Thoracic aorta (tissue), 2 donors: ENCODE results near the gene CCDC182. TPM values are rescaled to one million over a fixed set of nuclear protein-coding genes. Genes with fewer than 3 reads are reported as not detected.

Experiments used
- ATAC-seq: fragments of 150-250 bp; one replicate; pipeline ENCODE4 v1.8.0; 2017; ENCODE audit warnings: low read depth; ENCODE audit not compliant: insufficient number of reproducible peaks, low FRiP score
- DNase-seq: peaks from one replicate; pipeline ENCODE4 v3.0.0-alpha.2; 2020; ENCODE audit warnings: low spot score
- H3K27ac ChIP-seq, 2 donors: fragments of 200-600 bp; sonication (generic); 1 replicate in 1 of 2; 2 replicates in 1 of 2; pipeline ENCODE4 v1.5.1; 2016; ENCODE audit warnings: mild to moderate bottlenecking in 2 of 2, moderate library complexity in 2 of 2
- H3K27me3 ChIP-seq: fragments of 200-600 bp; sonication (generic); replicated peaks from 2 replicates; pipeline ENCODE4 v1.6.0; 2016; ENCODE audit warnings: mild to moderate bottlenecking; ENCODE audit not compliant: insufficient read depth
- H3K36me3 ChIP-seq: fragments of 200-600 bp; sonication (generic); one replicate; pipeline ENCODE4 v1.5.1; 2016
- H3K4me1 ChIP-seq, 2 donors: fragments of 200-600 bp; sonication (generic); 1 replicate in 1 of 2; 2 replicates in 1 of 2; pipeline versions ENCODE4 v1.5.1 to v1.6.0; 2016; ENCODE audit warnings: low read depth in 2 of 2, mild to moderate bottlenecking in 1 of 2; ENCODE audit not compliant: control insufficient read depth in 1 of 2
- H3K4me3 ChIP-seq: fragments of 200-600 bp; sonication (generic); 2 replicates; pipeline ENCODE4 v1.5.1; 2016; ENCODE audit warnings: mild to moderate bottlenecking
- H3K9me3 ChIP-seq: fragments of 200-600 bp; sonication (generic); 2 replicates; pipeline ENCODE4 v1.5.1; 2016
- CTCF ChIP-seq: fragments of 200-600 bp; sonication (generic); IDR thresholded peaks from one replicate; pipeline ENCODE4 v1.5.1; 2019; ENCODE audit warnings: antibody characterized with exemption
- total RNA-seq, 2 donors: library from RNA; depleted of rRNA; stranded (reverse); fragments of >200 nt; gene quantifications; one replicate each; pipeline versions ENCODE4 v1.1.0 to v1.2.3, GENCODE V29; 2016

Gene CCDC182
- total RNA-seq, 2 donors from 2014 or later: not detected

DNA sequence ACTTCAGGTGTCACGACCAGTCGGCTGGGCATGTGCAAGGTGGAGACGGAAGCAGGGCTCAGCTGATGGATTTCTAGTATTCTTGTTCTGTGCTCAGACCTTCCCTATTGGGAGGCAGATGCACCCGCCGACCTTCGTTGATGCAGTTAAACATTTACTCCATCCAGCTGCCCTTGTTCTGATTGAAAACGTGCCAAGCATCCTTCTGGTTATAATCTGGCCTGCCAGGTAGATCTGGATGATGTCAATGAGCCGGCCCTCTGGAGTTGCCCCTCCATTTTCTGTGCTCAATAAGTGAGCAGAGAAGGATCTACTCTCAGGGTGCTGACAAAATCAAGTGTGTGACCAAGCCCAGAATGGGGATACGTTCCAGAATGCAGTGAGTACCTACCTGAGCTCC is 38.3 kb downstream of the CCDC182 start:
- H3K9me3 ChIP-seq: no peaks in the 10 kb centered on the region
- H3K27ac ChIP-seq: no peak overlapping the region
- TF ChIP-seq CTCF: no peak
- DNase-seq (no peak), ATAC-seq (no peak)
- H3K4me1 ChIP-seq: no peaks in the 10 kb centered on the region
- H3K27me3 ChIP-seq: no peaks in the 10 kb centered on the region
- H3K4me3 ChIP-seq: no peak overlapping the region
- no peaks in the 10 kb centered on the region for H3K36me3 ChIP-seq

DNA sequence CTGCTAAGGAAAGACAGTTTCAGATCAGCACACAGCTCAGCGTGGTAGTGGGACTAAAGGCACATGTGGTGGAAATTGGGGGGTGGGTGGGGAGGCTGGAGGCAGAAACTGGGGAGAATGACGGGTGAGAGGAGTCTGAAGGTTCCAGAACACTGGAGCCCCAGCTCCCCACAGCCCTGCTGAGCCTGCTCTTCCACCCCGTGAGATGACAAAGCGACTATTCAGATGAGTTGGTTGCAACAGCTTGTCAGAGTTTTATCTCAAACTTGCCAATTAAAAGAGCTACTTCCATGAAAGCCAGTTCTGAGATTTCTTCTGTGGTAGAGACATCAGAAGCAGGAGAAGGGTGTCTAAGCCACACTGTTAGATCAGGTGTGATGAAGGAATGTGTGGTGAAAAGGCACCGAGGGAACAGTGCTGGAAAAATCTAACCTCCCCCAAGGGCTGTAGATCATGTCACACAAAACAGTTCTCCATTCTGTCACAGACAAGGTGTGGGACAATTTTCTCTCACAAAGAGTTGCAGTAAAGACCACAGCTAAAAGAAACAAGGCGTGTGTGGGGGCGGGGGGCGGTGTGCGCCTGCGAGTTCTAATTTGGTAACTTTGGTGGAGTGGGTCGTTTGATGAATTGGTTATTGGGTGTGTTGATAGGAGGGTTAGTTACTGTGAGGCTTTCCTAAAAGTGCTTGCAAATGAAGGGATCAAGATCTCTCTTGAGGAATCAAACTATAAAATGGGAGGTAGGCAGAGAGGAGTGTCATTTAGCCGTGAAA is 39.0 kb downstream of the CCDC182 start:
- TF ChIP-seq CTCF: no peak
- ATAC-seq (no peak), DNase-seq (no peak)

DNA sequence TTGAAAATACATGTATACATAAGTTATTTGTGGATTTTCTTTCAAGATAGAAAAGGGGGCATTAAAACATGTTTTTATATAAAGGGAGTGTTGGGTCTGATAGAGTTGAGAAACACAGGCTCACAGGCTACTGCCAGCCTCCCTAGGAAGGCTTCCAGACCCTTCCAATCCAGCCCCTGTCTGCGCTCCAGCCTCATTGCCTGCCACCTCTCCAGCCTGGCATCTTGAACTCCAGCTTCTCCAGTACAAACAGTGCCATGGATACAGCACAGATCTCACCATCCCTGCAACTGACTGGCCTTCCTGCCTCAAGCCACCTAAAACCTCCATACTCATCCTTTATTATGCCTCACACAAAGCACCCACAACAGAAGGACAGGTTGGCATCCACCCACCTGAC is 40.7 kb downstream of the CCDC182 start:
- Histone ChIP-seq H3K36me3 (no peaks in the 10 kb centered on the region), H3K27ac (no peak overlapping the region), H3K27me3 (no peaks in the 10 kb centered on the region), H3K4me3 (no peak overlapping the region), H3K9me3 (no peaks in the 10 kb centered on the region), H3K4me1 (no peaks in the 10 kb centered on the region)
- ATAC-seq (no peak), DNase-seq (no peak)
- TF ChIP-seq CTCF: no peak

More for the DNA sequence above, 39.0 kb downstream of the CCDC182 start:
- Histone ChIP-seq H3K36me3 (no peaks in the 10 kb centered on the region), H3K4me3 (no peak overlapping the region), H3K9me3 (no peaks in the 10 kb centered on the region), H3K27me3 (no peaks in the 10 kb centered on the region), H3K4me1 (no peaks in the 10 kb centered on the region), H3K27ac (no peak overlapping the region)

DNA sequence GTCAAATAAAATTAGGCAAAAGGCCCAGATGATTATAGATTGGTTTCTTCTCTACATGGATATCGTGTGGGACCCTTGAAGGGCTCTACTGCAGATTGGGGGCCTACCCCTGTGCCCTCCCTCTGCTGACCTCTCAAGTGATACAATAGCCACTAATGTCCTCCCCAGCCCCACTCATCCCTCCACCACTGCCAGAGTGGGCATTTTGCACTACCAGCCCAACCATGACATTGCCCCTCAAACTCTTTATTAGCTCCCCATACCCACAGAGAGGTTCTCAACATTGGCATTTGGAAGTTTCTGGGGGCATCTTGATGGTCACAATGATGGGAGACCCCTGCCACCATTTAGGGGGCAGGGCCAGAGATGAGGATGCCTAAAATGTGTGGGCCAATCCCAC is 41.8 kb downstream of the CCDC182 start:
- TF ChIP-seq CTCF: no peak
- Histone ChIP-seq H3K9me3 (no peaks in the 10 kb centered on the region), H3K4me1 (no peaks in the 10 kb centered on the region), H3K27me3 (no peaks in the 10 kb centered on the region), H3K27ac (no peak overlapping the region), H3K4me3 (no peak overlapping the region), H3K36me3 (no peaks in the 10 kb centered on the region)
- no peak for ATAC-seq
- DNase-seq: no peak

DNA sequence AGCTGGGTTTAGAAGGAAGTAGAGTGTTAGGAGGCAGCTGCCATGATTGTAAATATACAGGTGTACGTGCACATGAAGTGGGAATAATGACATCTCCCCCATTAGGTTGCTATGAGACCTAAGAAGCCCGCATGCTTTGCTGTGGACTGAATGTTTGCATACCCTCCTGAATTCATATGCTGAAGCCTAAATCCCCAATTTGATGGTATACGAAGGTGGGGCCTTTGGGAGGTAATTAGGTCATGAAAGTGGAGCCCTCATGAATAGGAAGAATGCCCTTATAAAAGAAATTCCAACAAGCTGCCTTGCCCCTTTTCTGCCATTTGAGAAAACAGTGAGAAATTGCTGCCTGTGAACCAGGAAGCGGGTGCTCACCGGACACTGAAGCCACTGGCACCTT is 44.0 kb downstream of the CCDC182 start:
- H3K36me3 ChIP-seq: no peaks in the 10 kb centered on the region
- H3K9me3 ChIP-seq: no peaks in the 10 kb centered on the region
- TF ChIP-seq CTCF: no peak
- ATAC-seq (no peak), DNase-seq (no peak)
- H3K4me3 ChIP-seq: no peak overlapping the region
- no peaks in the 10 kb centered on the region for H3K27me3 ChIP-seq
- H3K27ac ChIP-seq: no peak overlapping the region
- H3K4me1 ChIP-seq: no peaks in the 10 kb centered on the region
